Transverse colon (tissue), 4 donors: ENCODE measurements around the gene PHF21A. TPM values are rescaled to one million over a fixed set of nuclear protein-coding genes. Genes with fewer than 3 reads are reported as not detected.

ENCODE experiments used
- DNase-seq: peaks from one replicate; pipeline ENCODE4 v3.0.0-alpha.2; 2019
- H3K27ac ChIP-seq, 4 donors: fragments of 200-600 bp; sonication (generic); 2 replicates each; pipeline ENCODE4 v1.5.1; 2016 to 2018; ENCODE audit warnings: inconsistent platforms in 4 of 4
- H3K27me3 ChIP-seq: fragments of 200-600 bp; sonication (generic); 2 replicates; pipeline ENCODE4 v1.5.1; 2017; ENCODE audit warnings: inconsistent platforms
- H3K36me3 ChIP-seq, 4 donors: fragments of 200-600 bp; sonication (generic); 2 replicates each; pipeline ENCODE4 v1.5.1; 2017 to 2019; ENCODE audit warnings: inconsistent platforms in 4 of 4
- H3K4me1 ChIP-seq, 4 donors: fragments of 200-600 bp; sonication (generic); 2 replicates each; pipeline ENCODE4 v1.5.1; 2017 to 2020; ENCODE audit warnings: inconsistent platforms in 4 of 4
- H3K4me3 ChIP-seq, 4 donors: fragments of 200-600 bp; sonication (generic); 1 replicate in 1 of 4; 2 replicates in 3 of 4; pipeline versions ENCODE4 v1.5.1 to v1.6.1; 2017 to 2019; ENCODE audit warnings: inconsistent platforms in 4 of 4
- H3K9me3 ChIP-seq, 2 donors: fragments of 200-600 bp; sonication (generic); 2 replicates each; pipeline ENCODE4 v1.5.1; 2017 to 2019; ENCODE audit warnings: inconsistent platforms in 2 of 2
- CTCF ChIP-seq, 5 experiments: fragments of 200-600 bp in 3 of 5; fragments of 450-650 bp in 2 of 5; sonication (generic) in 3 of 5; IDR thresholded peaks; 1 replicate in 2 of 5; 2 replicates in 3 of 5; pipeline ENCODE4 v1.5.1; 2016 to 2017; ENCODE audit warnings: antibody characterized with exemption in 5 of 5, inconsistent platforms in 3 of 5, mild to moderate bottlenecking in 2 of 5, moderate library complexity in 1 of 5
- EP300 ChIP-seq: sonication (generic); formaldehyde crosslinking; IDR thresholded peaks from one replicate; pipeline ENCODE4 v1.6.1; 2017; ENCODE audit warnings: antibody characterized with exemption, low read depth
- POLR2A ChIP-seq: fragments of 450-650 bp; IDR thresholded peaks from one replicate; pipeline ENCODE4 v1.6.1; 2016; ENCODE audit warnings: antibody characterized with exemption, mild to moderate bottlenecking, moderate library complexity
- POLR2AphosphoS5 ChIP-seq, 3 donors: sonication (generic); formaldehyde crosslinking; IDR thresholded peaks; one replicate each; pipeline ENCODE4 v1.6.1; 2016; ENCODE audit warnings: antibody characterized with exemption in 3 of 3
- WGBS, 2 donors: methylation state at CpG; one replicate each; pipeline ENCODE4 v1.1.5; 2018; ENCODE audit warnings: low coverage in 1 of 2; 5-methylcytosine and 5-hydroxymethylcytosine counted together
- in situ Hi-C, 4 donors: fragments of 200-750 bp; cut with MboI; loops; one replicate each; pipeline versions ENCODE4 v1.15.0 to v1.15.1; 2017; ENCODE audit warnings: low sequenced_read_pairs in 3 of 4, low pct_ligation_motif_present in 1 of 4, low pct_unique_long_range_greater_than_20kb in 1 of 4
- intact Hi-C: fragments of 100-400 bp; cut with DNase I; formaldehyde crosslinking; loops from one replicate; pipeline ENCODE4 v1.15.1; 2023; ENCODE audit warnings: low total_unique reads
- total RNA-seq, 4 donors: library from RNA; depleted of rRNA; stranded (reverse); fragments of >200 nt; gene quantifications; one replicate each; pipeline ENCODE4 v1.1.0, GENCODE V29; 2016

PHF21A gene
- total RNA-seq, 4 donors from 2014 or later = 18.6 to 57.2 (median 40.2) TPM

GRCh38 chr11:45961751-45962240 is 159.5 kb downstream of the PHF21A start:
- in situ Hi-C loops = no loop called here
- no peaks in the 10 kb centered on the region for H3K4me1 ChIP-seq
- TF ChIP-seq POLR2AphosphoS5 (IDR thresholded peaks at IDR 0.05) (no peak), EP300 (no peak), CTCF (IDR thresholded peaks at IDR 0.05) (no peak), POLR2A (no peak)
- H3K27me3 ChIP-seq = no peaks in the 10 kb centered on the region
- intact Hi-C loops = no loop called here
- no peak overlapping the region for H3K27ac ChIP-seq
- H3K4me3 ChIP-seq = no peak overlapping the region
- H3K36me3 ChIP-seq = no peaks in the 10 kb centered on the region
- WGBS, 2 donors = 84 to 91% methylated on average over 5 to 7 of the region's 7 CpGs
- H3K9me3 ChIP-seq = no peaks in the 10 kb centered on the region
- no peak for DNase-seq

GRCh38 chr11:45960387-45961095 is 160.7 kb downstream of the PHF21A start:
- in situ Hi-C loops = no loop called here
- Histone ChIP-seq H3K4me3 (no peak overlapping the region), H3K27ac (peak overlapping the region in 1 of 4 donors; percentile 10), H3K27me3 (no peaks in the 10 kb centered on the region), H3K9me3 (no peaks in the 10 kb centered on the region), H3K4me1 (no peaks in the 10 kb centered on the region), H3K36me3 (peaks cover 0 to 1% (median 0%) of the 10 kb centered on the region in 4 donors)
- no peak for DNase-seq
- WGBS, 2 donors = 68 to 79% methylated on average over 4 of the region's 4 CpGs
- intact Hi-C loops = no loop called here
- TF ChIP-seq CTCF (IDR thresholded peaks at IDR 0.05) (no peak), POLR2A (no peak), EP300 (no peak), POLR2AphosphoS5 (IDR thresholded peaks at IDR 0.05) (no peak)

GRCh38 chr11:45959851-45960250 is 161.4 kb downstream of the PHF21A start:
- Histone ChIP-seq H3K27me3 (no peaks in the 10 kb centered on the region), H3K27ac (no peak overlapping the region), H3K9me3 (no peaks in the 10 kb centered on the region), H3K4me3 (no peak overlapping the region), H3K4me1 (no peaks in the 10 kb centered on the region), H3K36me3 (peaks cover 0 to 4% (median under 1%) of the 10 kb centered on the region in 4 donors)
- in situ Hi-C loops = no loop called here
- TF ChIP-seq POLR2A (no peak), CTCF (IDR thresholded peaks at IDR 0.05) (no peak), POLR2AphosphoS5 (IDR thresholded peaks at IDR 0.05) (no peak), EP300 (no peak)
- intact Hi-C loops = loop anchor here (5.0 kb wide), 1 partner anchor 257 kb away; no protein-coding TSS in a partner anchor
- DNase-seq = no peak
- WGBS, 2 donors = 96 to 100% methylated on average over 1 of the region's 1 CpG

GRCh38 chr11:45949992-45950407 is 171.3 kb downstream of the PHF21A start:
- intact Hi-C loops (no loop called here), in situ Hi-C loops (no loop called here)
- 84% methylated on average over 1 of the region's 1 CpG; no CpG with 5 or more reads in 1 of the 2 donors for WGBS, 2 donors
- H3K4me1 ChIP-seq = no peaks in the 10 kb centered on the region
- DNase-seq = no peak
- no peaks in the 10 kb centered on the region for H3K27me3 ChIP-seq
- TF ChIP-seq CTCF (IDR thresholded peaks at IDR 0.05) (no peak), EP300 (no peak), POLR2A (no peak), POLR2AphosphoS5 (IDR thresholded peaks at IDR 0.05) (no peak)
- H3K27ac ChIP-seq = no peak overlapping the region
- peaks cover 0 to 33% (median 11%) of the 10 kb centered on the region in 4 donors for H3K36me3 ChIP-seq
- no peaks in the 10 kb centered on the region for H3K9me3 ChIP-seq
- H3K4me3 ChIP-seq = no peak overlapping the region
